Ishikawa (cell line): ENCODE measurements around the gene EP400.

ENCODE experiments used
- CEBPB ChIP-seq: IDR thresholded peaks from 2 replicates; pipeline ENCODE4 v1.6.1; 2012
- CREB1 ChIP-seq: IDR thresholded peaks from 2 replicates; pipeline ENCODE4 v1.6.1; 2012; ENCODE audit warnings: low read depth
- EGR1 ChIP-seq: IDR thresholded peaks from 2 replicates; pipeline ENCODE4 v1.6.1; 2012
- EP300 ChIP-seq: IDR thresholded peaks from 2 replicates; pipeline ENCODE4 v1.6.1; 2012; ENCODE audit warnings: borderline replicate concordance
- FOXM1 ChIP-seq: IDR thresholded peaks from 2 replicates; pipeline ENCODE4 v1.6.1; 2012; ENCODE audit warnings: low read depth, borderline replicate concordance
- NFIC ChIP-seq: IDR thresholded peaks from 2 replicates; pipeline ENCODE4 v1.6.1; 2012
- RAD21 ChIP-seq: IDR thresholded peaks from 2 replicates; pipeline ENCODE4 v1.6.1; 2012; ENCODE audit warnings: low read depth
- TAF1 ChIP-seq: IDR thresholded peaks from 2 replicates; pipeline ENCODE4 v1.6.1; 2012; ENCODE audit warnings: low read depth, mild to moderate bottlenecking
- TCF12 ChIP-seq: IDR thresholded peaks from 2 replicates; pipeline ENCODE4 v1.6.1; 2012; ENCODE audit warnings: low read depth
- TEAD4 ChIP-seq: IDR thresholded peaks from 2 replicates; pipeline ENCODE4 v1.6.1; 2012
- YY1 ChIP-seq: IDR thresholded peaks from 2 replicates; pipeline ENCODE4 v1.6.1; 2012; ENCODE audit warnings: low read depth
- ZBTB7A ChIP-seq: IDR thresholded peaks from 2 replicates; pipeline ENCODE4 v1.6.1; 2012; ENCODE audit warnings: low read depth
- TF ChIP-seq, protein P1 (sequence below): IDR thresholded peaks from 2 replicates; pipeline ENCODE4 v1.6.1; 2012; ENCODE audit warnings: low read depth, mild to moderate bottlenecking
- TF ChIP-seq, protein P2 (sequence below): IDR thresholded peaks from 2 replicates; pipeline ENCODE4 v1.6.1; 2012
- TF ChIP-seq, protein P3 (sequence below): IDR thresholded peaks from 2 replicates; pipeline ENCODE4 v1.6.1; 2012

Gene EP400

DNA sequence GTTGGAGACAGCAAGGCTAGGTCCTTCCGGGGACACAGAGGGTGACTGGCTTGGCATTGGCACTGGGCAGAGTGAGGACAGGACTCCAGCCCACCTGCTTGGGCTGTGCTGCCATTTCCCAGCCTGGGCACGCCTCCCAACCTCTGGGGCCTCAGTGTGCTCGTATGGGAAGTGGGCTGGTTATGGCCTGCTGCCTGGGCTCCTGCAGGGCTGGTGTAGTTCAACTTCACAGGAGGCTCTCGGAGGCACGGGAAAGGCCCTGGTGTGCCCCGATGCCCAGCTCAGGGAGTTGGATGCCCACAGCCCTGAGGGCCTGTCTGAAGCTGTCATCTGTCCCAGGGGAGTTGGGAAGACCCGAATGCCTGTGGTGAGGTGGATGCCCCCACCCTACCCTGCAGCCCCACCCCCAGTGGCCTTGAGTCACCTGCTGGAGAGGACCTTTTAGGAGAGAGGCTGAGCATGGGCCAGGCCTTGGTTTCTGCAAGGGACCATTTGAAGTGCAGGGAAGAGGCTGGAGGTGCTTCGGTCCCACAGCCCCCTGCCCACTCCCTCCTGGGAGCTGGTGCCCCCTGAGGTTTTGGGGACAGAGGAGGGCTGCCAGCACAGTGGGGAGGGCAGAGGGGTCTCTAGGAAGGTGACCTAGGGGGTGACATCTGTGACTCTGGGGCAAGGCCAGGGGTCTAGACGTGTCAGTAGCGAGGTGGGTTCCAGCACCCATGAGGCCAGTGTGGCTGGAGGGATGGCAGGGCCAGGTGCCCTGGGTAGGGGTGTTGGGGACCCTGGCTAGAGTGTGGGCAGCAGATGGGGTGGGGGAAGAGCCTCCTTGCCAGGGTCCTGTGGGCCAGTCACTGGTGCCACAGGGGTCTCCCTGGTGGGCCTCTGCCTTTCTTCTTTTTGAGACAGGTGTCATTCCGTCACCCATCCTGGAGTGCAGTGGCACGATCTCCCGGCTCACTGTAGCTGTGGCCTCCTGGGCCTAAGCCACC lies 46.2 kb upstream of the EP400 start:
- TF ChIP-seq TCF12 (no peak), TAF1 (no peak), EGR1 (no peak), ZBTB7A (no peak; the same call in 1 of the 2 replicates), YY1 (no peak), CREB1 (no peak), EP300 (no peak), CEBPB (no peak), NFIC (no peak), FOXM1 (no peak), RAD21 (no peak), TEAD4 (no peak)
- TF ChIP-seq, protein P1, sequence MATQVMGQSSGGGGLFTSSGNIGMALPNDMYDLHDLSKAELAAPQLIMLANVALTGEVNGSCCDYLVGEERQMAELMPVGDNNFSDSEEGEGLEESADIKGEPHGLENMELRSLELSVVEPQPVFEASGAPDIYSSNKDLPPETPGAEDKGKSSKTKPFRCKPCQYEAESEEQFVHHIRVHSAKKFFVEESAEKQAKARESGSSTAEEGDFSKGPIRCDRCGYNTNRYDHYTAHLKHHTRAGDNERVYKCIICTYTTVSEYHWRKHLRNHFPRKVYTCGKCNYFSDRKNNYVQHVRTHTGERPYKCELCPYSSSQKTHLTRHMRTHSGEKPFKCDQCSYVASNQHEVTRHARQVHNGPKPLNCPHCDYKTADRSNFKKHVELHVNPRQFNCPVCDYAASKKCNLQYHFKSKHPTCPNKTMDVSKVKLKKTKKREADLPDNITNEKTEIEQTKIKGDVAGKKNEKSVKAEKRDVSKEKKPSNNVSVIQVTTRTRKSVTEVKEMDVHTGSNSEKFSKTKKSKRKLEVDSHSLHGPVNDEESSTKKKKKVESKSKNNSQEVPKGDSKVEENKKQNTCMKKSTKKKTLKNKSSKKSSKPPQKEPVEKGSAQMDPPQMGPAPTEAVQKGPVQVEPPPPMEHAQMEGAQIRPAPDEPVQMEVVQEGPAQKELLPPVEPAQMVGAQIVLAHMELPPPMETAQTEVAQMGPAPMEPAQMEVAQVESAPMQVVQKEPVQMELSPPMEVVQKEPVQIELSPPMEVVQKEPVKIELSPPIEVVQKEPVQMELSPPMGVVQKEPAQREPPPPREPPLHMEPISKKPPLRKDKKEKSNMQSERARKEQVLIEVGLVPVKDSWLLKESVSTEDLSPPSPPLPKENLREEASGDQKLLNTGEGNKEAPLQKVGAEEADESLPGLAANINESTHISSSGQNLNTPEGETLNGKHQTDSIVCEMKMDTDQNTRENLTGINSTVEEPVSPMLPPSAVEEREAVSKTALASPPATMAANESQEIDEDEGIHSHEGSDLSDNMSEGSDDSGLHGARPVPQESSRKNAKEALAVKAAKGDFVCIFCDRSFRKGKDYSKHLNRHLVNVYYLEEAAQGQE, result no peak
- TF ChIP-seq, protein P2, sequence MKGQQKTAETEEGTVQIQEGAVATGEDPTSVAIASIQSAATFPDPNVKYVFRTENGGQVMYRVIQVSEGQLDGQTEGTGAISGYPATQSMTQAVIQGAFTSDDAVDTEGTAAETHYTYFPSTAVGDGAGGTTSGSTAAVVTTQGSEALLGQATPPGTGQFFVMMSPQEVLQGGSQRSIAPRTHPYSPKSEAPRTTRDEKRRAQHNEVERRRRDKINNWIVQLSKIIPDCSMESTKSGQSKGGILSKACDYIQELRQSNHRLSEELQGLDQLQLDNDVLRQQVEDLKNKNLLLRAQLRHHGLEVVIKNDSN, result no peak
- TF ChIP-seq, protein P3, sequence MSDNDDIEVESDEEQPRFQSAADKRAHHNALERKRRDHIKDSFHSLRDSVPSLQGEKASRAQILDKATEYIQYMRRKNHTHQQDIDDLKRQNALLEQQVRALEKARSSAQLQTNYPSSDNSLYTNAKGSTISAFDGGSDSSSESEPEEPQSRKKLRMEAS, result no peak

DNA sequence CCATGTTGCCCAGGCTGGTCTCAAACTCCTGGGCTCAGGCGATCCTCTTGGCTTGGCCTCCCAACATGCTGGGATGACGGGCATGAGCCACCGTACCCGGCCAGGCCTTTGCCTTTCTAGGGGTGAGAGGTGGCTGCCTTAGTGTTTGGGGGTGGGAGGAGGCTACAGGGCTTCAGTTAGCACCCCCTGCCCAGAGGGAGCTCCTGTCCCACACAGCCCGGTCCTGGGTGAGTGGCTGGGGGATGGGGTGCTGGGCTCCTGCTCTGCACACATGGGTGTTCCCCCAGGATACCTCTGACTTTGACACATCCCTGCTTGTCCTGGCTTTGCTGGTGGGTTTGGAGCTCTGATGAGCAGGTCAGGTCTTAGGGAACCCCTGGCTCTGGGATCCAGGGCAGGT lies 45.4 kb upstream of the EP400 start:
- TF ChIP-seq CREB1 (no peak), EP300 (no peak)
- TF ChIP-seq, protein P3, result no peak

DNA sequence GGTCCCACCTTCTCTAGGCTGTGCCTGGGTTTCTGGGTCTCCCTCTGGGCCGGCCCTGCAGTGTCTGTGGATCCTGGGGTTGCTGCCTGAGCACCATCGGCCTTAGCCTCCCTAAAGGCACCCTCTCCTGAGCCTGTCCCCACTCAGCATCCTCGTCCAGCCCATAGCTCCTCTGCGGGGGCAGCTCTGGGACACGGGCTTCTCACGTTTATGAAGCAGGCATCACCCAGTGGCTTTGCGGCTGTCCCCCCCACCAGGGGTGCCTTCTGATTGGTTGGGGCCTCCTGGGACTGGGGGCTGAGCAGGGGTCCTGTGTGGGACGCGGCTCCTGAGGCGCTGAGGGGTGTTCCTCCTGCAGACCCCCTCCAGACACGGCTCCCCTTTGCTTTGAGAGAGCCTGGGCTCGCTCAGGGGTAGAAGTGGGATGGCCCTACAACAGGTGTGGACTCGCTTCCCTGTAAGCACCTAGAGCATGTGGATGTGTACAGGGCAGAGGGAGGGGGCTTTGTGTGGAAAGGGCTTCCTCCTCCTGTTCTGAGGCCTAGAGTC lies 44.6 kb upstream of the EP400 start:
- TF ChIP-seq ZBTB7A, result no peak
- no peak for TF ChIP-seq TEAD4
- TF ChIP-seq EGR1, result no peak
- TF ChIP-seq YY1, result no peak
- TF ChIP-seq CEBPB, result no peak
- TF ChIP-seq NFIC, result no peak
- TF ChIP-seq, protein P3, result no peak
- no peak for TF ChIP-seq TAF1
- no peak for TF ChIP-seq RAD21
- TF ChIP-seq TCF12, result no peak
- TF ChIP-seq, protein P1, result no peak
- TF ChIP-seq, protein P2, result no peak
- TF ChIP-seq CREB1, result no peak
- TF ChIP-seq FOXM1, result no peak
- no peak for TF ChIP-seq EP300

DNA sequence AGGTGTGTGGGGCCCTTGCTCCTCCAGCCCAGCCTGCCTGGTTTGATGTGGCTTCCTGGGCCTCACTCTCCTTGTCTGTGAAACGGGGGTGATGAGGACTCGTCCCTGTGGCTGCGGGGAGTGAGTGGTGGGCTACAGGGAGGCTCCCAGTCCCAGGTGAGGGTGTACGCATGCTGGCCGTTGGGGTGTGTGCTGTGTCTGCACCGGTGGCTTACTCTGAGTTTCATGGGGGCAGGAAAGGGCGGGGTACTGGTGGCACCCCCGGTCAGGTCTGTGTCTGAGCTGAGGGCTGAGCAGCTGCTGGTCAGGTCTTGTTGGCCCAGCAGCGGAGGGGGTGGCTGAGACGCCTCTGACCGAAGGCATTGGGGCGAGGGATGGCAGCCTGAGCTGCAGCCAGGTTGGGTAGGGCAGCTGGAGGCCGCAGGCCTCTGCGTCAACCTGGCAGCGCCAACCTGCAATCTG lies 44.1 kb upstream of the EP400 start:
- TF ChIP-seq, protein P3, result no peak
- TF ChIP-seq, protein P1, result no peak
- no peak for TF ChIP-seq NFIC
- no peak for TF ChIP-seq TEAD4
- TF ChIP-seq RAD21, result no peak
- no peak for TF ChIP-seq TCF12
- TF ChIP-seq EGR1, result no peak
- no peak for TF ChIP-seq CEBPB
- no peak for TF ChIP-seq YY1
